Measurements from ENCODE around the gene CLSTN2.

The CLSTN2 gene

DNA sequence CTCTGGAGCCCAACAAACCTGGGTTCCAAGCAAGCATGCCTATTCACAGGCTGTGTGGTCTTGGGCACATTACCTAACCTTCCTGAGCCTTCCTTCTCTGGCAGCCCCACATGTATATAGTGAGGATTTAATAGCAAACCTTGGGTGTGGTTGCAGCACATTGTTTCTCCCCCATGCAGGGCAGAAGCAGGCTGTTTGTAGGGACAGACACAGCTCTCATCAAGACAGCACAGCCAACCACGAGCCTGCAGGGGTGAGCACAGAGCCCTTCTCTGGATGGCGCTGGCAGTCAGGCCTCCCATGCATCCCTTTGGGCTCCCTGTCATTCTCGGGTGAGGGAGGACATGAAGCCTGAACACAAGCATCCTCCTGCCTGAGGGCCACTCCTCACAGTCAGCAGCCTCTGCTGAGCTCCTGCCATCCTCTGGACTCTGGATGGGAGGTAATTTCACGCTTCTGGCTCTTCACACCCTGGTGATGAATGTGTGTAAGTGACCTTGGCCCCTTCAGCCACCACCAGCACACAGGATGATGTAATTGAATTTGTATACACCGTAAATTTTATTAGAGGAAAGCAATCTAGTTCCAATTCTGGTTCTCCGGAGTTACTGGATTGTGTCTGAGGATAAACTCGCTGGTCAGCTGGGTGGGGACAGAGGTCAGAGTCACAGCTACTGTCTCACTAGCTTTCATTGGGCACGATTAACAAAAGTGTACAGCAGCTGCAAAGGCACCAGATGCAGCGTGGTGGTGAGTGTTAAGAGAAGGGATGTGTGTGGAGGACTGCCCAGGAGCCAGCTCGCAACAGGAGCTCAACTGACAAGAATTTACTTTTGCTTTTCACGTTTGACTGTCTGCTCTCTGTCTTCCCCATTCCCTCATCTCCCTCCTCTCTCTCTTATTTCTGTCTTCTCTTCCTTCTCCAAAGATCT, 118.1 kb downstream of the CLSTN2 start:
- DNase-seq (ENCODE audit: low read depth) = no peak

DNA sequence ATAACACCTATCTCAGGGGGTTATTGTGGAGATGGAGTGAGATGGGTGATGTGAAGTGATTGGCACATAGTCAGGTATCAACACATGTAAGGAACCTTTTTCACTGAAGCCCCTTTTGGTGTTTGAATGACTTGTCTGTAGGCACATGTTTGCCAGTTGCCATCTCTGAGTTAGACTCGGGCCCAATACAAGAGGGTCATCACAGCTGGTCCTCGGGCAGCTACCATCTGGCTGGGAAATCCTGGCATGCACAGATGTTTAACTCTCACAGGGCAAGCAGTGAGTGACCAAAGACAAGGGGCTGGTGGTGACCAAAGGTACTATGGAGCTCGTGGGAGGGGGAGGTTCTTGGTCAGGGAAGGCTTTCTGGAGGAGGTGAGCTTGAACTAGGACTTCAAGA, 118.8 kb downstream of the CLSTN2 start:
- DNase-seq (ENCODE audit: low read depth) = no peak

DNA sequence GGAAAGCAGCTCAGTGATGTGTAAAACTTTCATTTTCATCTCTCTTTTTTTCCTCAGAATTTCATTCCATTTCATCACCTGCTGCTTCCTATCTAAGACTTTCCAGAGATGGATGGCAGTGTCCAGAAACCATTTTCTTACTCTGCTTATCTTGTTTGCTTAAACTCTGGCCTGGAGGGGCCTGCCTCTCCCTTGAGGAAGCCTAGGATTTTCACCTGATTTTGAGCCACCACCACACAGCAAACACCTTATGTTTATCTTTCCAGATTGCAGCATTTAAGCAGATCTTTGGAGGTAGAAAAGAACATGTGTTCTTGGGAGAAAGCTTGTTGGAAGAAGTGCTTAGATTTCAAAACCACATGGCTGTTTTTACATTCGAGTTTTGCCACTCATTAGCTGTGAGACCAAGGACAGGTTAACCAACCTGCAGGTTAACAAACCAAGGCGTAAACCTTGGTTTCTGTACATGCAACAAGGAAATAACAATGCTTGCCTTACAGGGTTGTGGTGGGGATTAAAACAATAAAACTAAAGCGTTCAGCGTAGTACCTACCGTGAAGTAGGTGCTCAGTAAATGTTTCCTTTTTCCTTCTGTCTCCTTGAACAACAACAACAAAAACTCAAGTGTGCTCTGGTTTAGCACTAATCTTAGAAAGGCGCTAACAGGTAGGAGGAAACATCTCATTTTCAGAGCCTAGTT, 120.3 kb downstream of the CLSTN2 start:
- no peak for DNase-seq (ENCODE audit: low read depth)

DNA sequence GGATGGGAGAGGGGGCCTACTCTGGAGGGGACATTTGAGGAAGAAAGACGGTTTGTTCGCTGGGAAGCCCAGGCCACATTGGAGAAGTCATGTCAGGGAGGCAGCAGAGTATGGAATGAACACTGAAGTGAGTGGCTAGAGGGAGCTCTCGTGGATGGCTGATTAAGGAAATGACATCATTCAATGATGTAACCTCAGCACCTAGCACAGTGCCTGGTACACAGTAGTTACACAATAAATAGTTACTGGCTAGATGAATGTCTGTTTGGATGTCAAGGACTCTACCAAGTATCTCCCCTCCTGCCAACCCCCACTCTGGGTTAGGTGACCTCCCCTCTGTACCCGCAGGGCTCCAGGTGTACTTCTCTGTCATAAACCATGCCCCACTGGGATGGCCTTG, 121.1 kb downstream of the CLSTN2 start:
- DNase-seq (ENCODE audit: low read depth) = no peak

DNA sequence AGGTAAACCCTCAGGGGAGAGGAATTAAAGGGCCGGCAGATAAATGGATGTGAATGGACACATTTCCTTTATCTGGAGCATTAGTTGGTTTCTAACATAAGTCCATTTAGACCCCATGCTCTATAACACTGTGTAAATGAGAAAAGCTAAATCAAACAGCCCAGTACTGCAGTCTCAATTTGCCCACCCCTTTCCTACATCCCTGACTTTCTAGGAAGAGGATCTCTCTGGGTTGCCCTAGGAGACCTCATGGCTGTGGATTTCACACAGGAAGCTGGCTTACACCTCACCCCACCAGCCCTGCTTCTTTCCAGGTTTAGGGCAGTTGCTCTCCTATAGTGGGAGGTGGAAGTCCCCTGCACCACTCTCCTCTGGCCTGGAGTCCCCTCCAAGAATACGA, 126.2 kb downstream of the CLSTN2 start:
- DNase-seq (ENCODE audit: low read depth) = no peak

DNA sequence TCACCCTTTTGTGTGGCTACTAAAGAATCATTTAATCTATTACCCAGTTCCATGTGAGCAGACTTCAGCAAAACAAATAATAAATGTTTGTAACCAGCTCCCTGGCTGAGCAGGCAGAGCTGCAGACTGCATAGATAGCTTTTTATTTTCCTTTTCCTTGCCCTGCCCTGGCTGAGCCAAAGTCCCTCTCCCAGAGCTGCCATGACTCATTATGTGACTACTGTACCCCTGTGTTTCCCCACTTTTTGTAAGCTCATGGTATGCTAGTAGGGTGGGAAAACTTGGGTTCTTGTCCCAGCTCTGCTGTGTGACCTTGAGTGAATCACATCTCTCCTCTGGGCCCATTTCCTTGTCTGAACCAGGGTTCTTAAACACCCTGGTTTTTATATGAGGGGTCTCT, 127.5 kb downstream of the CLSTN2 start:
- no peak for DNase-seq (ENCODE audit: low read depth)

DNA sequence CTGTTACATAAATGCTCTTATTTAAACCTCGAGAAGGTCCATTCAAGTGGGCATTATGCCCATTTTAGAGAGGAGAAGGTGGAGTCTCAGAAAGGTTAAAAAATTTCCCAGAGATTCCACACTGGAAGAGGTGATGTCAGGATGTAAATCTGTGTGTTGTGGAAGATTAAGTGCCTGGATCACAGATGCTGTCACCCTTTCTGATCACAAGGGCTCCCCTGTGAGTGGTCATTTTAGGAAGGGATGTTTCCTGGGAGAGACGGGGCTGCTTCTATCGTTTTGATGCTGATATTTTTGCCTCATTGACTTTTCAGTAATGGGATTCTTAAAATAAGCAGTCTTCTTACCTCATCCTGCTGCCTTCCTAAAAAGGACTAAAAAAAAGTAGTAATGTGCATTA, 132.5 kb downstream of the CLSTN2 start:
- DNase-seq (ENCODE audit: low read depth) = no peak

DNA sequence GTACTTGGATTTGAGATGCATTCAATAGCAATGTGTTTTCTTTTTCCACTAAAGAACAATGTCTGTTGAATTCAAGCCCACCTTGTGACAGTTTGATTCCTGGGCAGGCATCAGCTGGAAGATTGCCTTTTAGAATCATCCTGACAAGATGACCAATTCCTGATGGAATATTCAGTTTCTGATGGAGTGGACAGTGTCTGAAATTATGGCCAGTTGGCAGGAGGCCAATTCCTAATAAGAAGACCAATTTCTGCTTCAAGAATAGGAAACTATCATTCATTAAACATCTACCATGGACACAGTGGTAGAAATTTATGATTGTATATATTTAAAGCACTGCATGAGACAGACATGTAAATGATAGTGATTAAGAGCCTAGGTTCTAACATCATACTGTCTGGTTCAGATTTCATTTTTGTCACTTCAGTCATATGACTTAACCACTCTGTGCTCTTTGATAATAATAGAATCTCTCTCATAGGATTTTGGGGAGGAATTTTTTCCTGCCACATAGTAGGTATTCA, 133.6 kb downstream of the CLSTN2 start:
- no peak for DNase-seq (ENCODE audit: low read depth)

DNA sequence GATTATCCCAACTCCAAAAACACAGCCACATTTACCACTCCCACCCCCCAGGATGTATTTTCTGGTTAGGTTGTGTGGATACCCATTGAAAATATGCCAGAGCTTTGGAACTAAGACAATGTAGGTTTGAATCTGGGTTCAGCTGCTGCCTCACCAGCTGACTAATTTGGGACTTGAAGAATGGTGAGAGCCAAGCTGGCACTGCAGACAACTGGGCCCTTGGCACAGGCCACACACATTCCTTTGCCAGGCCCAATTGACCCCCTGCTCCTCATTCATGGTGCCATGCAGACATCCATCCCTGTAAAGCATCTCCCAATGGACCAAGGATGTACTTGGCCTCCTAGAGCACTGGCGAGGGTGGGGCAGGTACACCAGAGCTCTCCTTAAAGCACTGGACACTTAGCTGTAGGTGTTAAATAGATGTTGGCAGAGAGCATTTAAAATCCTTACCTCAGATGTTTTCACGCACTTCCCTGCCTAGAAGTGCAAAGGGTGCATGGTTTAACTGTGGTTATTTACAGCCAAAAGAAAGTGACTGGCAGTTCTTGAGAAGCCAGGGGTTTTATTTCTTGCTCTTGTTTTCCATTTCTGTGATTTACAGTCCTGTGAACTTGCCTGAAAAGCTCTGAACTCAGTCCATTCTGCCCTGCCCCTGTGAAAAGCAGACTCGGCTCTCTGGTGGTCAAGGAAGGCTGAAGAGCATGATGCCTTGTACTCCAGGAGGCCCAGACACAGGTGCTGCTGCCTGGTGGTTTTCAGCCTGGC, 138.5 kb downstream of the CLSTN2 start:
- no peak for DNase-seq (ENCODE audit: low read depth)

DNA sequence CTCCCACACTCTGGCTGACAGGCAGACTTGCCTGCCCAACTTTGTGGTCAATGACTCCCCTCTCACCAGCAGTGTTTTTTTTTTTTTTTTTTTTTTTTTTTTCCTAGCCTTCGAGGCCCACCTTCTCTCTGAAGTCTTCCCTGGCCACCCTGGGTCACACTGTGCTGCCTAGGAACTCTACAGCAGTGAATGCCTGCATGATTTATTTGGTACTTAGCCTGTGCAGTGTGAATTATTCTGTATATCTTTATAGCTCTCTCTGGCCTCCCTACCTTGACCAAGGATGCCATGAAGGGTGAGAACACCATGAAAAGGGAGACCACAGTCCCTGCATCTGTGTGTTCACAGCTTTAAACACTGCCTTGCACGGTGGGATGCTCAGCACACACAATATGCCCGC, 141.6 kb downstream of the CLSTN2 start:
- DNase-seq (ENCODE audit: low read depth) = no peak

DNA sequence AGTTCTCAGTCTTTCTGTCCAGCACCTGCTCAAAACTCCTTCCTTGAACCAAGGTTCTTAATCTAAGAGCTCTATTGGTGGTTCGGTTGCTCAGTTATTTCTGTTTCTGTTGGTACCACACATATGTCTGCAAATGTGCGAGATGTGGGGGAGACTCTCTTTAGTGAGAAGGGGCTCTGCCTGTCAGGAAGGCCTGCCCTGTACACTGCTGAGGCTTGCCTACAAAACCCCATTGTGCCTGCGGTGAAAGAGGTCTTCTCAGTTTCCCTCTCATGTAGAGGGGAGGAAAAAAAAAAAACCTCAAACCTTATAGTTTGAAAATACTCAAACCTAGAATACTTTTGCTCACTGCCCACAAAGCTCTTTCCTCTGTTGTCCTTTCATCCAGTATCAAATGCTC, 142.4 kb downstream of the CLSTN2 start:
- no peak for DNase-seq (ENCODE audit: low read depth)

DNA sequence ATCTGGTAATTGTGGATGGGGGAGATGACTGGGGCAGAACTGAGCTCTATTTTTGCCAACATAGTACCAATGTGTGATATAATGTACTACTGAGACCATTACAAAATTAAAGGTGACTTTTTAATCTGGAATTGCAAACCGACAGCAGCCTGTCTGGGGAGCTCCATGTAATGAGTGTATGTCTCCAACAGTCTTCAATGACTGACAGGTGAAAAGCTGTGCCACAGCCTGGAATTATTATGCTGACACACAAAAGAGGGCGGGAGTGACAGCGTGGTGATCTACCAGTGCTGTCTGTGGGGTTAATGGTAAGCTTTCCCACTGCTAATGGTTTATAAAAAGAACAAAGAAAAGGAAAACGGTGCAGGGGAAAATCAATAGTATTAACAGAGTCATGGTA, 143.4 kb downstream of the CLSTN2 start:
- DNase-seq (ENCODE audit: low read depth) = no peak

DNA sequence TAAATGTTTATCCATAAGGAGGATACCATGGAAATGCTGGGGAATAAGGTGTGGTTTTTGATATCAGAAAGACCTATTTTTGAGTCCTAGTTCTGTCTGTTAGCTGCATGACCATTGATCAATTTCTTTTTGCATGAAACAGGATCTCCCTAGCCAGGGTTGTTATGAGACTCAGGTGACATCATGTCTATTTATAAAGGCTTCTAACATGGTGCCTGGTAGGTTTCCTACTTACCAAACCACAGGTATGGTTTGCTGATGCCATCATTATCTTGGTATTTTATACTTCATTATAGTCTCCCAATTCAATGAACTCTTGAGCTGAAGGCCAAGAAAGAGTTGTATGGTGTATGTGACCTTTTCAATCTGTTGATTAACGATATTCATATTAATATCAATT, 144.0 kb downstream of the CLSTN2 start:
- no peak for DNase-seq (ENCODE audit: low read depth)

DNA sequence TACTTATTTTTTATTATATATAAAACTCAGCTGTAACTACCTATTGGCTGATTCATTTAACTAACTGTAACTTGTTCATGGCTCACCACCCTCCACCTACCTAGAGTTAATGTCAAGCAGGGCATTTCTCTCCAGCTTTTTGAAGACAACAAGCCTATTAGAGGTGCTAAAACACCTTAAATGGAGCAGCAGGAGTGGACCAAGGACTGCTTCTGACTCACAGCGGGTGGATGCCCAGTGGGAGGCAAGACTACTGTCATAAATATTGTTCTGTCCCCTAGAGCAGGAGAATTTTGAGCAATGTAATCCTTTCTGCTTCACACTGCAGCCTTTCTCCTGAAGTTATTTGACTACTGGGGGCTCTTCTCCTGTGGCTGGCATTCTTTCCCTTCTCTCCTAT, 146.9 kb downstream of the CLSTN2 start:
- no peak for DNase-seq (ENCODE audit: low read depth)

DNA sequence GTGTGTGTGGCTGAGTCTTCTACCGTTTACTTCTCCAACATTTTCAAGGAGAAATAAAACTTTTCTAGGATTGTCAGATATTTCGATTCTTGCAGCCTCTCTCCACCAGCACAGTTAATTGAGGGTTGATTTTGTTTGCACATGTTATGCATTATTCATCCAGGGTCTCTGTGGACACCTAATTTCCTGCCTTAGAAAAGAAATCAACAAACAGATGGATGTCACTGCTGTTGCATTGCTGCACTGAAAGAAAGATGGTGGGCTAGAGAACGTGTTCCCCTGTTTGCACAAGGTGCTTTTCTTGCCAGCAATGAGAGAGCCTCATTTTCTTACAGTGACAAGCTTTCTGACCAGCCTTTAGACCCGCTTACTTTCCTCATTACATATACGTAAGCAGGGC, 150.0 kb downstream of the CLSTN2 start:
- no peak for DNase-seq (ENCODE audit: low read depth)

DNA sequence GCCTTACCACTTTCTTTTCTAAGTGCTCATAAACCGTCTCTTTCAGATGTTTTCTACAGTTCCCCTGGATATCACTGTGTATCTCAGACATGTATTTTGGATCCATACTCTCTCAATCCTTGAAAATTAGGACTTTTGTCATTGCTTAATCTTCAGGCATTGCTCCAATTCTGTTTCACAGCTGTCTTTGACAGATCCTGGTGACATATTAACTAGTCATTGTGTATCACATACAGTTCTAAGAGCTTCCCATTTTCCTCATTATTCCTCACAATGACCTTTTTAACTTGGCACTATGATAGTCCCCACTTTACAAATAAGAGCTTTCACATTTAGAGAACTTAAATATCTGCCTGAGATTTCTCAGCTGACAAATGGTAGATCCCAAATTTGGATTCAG, 151.7 kb downstream of the CLSTN2 start:
- DNase-seq (ENCODE audit: low read depth) = no peak

DNA sequence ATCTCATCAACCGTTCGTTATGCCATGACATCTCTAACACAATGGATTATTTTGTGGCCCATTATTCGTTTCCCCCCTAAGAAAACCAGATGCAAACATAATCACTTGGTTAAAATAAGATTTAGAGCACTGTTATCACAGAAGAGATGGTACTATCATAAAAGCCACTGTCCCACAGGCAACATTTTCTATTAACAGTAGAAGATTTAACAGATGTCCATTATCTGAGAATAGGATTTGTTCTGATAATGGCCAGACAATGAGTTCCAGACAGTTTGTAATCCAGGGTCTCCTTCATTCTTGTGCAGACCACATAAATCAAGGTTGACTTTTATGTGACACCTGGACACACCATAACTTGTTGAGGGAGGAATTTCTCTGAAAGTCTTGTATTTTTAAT, 153.1 kb downstream of the CLSTN2 start:
- no peak for DNase-seq (ENCODE audit: low read depth)

DNA sequence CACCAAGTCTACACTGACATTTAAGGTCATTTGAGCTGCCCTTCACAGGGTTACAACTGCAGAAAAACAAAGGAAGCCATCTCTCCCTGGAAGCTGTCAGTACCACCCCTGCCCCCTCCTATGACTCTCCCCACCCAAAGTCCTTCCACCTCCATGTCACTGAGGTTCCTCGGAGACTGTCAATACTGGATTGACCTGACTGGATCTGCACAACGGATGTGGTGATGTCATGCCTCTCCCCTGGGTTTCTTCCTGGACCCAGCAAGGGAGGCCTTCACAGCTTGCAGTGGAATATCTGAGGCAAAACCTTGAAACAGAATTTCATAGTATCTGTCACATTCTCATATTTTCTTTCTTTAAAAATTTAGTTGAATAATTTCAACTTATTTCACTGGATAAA, 153.5 kb downstream of the CLSTN2 start:
- DNase-seq (ENCODE audit: low read depth) = no peak

DNA sequence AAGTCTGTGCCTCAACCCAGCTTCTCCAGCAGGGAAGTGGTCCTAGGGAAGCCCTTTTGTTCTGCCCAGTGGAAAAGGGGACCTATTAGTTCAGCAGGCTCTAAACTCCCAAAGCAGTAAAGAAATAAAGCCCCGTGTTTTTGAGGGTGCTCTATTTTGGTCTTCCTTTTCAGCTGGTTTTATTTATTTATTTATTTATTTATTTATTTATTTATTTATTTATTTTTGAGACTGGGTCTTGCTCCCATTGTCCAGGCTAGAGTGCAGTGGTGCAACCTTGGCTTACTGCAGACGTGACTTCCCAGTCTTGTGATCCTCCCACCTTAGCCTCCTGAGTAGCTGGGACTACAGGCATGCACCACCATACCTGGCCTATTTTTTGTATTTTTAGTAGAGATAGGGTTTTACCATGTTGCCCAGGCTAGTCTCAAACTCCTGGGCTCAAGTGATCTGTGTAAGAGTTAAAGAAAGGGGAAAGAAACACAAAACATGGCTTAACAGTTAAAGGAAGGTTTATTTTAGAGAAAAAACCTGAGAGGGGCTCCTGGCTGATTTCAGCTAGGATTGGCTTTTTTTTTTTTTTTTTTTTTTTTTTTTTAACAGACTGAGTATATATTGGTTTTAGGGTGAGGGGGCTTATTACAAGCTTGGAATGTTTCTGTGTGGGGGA, 154.6 kb downstream of the CLSTN2 start:
- no peak for DNase-seq (ENCODE audit: low read depth)

DNA sequence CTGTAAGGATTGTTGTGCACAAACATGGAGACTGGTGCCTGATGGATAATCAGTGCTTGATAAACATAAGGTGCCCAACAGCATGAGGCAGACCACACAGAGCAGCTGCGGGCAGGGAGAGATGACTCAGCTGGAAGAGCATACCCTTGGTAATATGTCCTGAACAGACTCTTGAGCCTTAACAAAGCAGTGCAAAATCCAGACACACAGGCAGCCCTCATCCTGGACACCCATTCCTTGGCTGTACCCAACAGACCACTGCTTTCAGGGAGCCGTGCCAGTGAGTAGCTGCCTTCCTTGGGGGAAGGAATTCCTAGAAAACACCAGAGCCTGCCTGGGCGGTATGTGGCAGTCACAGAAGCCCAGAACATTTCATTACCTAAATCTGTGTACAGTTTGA, 156.2 kb downstream of the CLSTN2 start:
- no peak for DNase-seq (ENCODE audit: low read depth)

DNA sequence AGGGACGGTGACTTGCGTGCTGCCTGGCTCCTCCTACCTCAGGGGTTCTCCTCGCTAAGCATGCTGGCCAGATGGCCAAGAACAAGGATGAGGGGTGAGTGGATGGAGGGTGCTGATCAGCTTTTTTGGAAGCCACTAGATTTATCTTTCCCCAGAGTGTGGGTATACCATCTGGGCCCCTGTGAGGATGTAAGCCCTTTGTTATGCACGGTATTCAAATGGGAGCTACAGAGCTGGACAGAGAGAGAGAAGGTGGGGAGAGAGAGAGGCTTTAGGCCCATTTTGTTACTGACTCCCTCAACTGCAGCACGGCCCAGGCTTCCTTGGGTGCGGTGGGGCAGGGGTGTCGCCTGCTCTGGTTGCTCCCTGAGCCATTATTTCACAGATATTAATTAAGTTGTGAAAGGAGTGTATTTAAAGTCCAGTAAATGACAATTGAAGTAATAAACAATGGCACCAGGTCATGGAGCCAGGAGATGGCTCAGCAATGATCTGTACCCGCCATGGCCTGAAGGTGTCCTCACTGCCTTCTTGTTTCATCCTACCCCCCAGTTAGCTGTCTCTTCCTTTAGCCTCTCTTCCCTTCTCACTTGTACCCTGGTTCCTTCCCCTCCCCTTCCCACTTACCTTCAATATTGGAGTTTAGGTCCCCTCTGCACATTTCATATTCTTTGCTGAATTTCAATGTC, 158.0 kb downstream of the CLSTN2 start:
- no peak for DNase-seq (ENCODE audit: low read depth)

Data from CMK (cell line).